ENCODE measurements around the gene APCDD1L.

DNA sequence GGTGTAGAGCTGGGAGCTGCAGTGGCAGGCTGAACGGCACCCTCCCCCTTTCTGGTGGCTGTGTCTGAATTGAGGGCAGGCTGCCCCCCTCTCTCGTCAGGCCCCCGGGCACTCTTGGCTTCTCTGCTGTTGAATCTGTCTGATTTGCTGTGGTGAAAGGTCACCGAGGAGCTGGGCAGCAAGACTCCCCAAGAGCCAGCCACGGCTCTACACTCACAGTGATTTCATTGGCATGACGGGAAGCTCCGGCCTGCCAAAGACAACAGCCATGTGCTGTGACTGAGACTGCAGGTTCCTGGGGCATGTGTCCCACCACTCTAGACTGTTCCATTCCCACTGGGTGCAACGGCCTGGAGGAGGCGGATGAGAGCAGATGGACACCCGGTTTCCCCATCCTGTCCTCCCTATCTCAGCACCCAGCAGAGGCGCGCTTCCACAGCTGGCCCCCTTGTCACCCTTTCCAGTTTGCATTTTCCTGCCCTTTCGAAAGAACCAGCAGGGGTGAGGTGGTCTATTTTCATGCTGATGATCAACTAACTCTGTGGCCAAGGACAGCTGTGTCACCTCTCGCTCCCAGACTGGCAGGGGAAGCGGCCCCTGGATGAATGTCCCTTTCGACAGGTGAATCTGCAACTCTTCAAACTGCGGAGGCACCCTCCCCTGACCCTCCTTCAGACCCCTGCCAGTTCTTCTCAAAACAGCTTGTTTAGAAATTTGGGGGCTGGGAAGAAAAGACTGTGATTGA lies 2.2 kb downstream of the APCDD1L start:
- TF ChIP-seq, protein P1, sequence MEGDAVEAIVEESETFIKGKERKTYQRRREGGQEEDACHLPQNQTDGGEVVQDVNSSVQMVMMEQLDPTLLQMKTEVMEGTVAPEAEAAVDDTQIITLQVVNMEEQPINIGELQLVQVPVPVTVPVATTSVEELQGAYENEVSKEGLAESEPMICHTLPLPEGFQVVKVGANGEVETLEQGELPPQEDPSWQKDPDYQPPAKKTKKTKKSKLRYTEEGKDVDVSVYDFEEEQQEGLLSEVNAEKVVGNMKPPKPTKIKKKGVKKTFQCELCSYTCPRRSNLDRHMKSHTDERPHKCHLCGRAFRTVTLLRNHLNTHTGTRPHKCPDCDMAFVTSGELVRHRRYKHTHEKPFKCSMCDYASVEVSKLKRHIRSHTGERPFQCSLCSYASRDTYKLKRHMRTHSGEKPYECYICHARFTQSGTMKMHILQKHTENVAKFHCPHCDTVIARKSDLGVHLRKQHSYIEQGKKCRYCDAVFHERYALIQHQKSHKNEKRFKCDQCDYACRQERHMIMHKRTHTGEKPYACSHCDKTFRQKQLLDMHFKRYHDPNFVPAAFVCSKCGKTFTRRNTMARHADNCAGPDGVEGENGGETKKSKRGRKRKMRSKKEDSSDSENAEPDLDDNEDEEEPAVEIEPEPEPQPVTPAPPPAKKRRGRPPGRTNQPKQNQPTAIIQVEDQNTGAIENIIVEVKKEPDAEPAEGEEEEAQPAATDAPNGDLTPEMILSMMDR (IDR thresholded peaks at IDR 0.05), result no peak
- no peak for TF ChIP-seq POLR2A (IDR thresholded peaks at IDR 0.05)

Measured in heart left ventricle (tissue), 13 donors.